ENCODE data around the gene DPP10. TPM values are rescaled to one million over a fixed set of nuclear protein-coding genes. Genes with fewer than 3 reads are reported as not detected.

The DPP10 gene
- total and polyA plus RNA-seq, 2 of the 13 experiments (the other 11 are each of a cell fraction or from before 2014, with no cell fraction given) = 0.95 to 1.7 TPM

- no peak overlapping the region for H3K27ac ChIP-seq (ENCODE audit: extremely low read length, insufficient read depth, low read length)
- H3K9ac ChIP-seq (ENCODE audit: insufficient read depth, low read depth, low read length) = no peak overlapping the region
- no peaks in the 10 kb centered on the region for H3K9me3 ChIP-seq (ENCODE audit: low read length)
- no peak overlapping the region for H3K4me3 ChIP-seq (replicated peaks in 1 of 3; ENCODE audit: insufficient read depth in 1 of 3, low read depth in 2 of 3, low read length in 3 of 3)
- CTCF ChIA-PET (ENCODE audit: low intra/inter-chr PET ratio, low total read pairs) = no interaction called here
- in situ Hi-C loops (cut with HindIII; ENCODE audit: extremely low pct_ligation_motif_present, low pct_unique_long_range_greater_than_20kb) = no loop called here
- H3K27me3 ChIP-seq (ENCODE audit: control insufficient read depth in 1 of 2, insufficient read depth in 2 of 2, low read length in 2 of 2) = no peaks in the 10 kb centered on the region
- WGBS (ENCODE audit: low lambda C conversion rate) = 26% methylated on average over 4 of the region's 4 CpGs
- POLR2A ChIA-PET = no interaction called here
- H2AFZ ChIP-seq (ENCODE audit: low read length) = no peak overlapping the region
- H3K79me2 ChIP-seq (ENCODE audit: insufficient read depth, low read length) = no peaks in the 10 kb centered on the region
- no TSS peak for BruUV-seq (replicated peaks)
- peak; percentile 69 for ATAC-seq
- no peak for FAIRE-seq
- H3K36me3 ChIP-seq (replicated peaks in 1 of 2; ENCODE audit: control insufficient read depth in 1 of 2, insufficient read depth in 2 of 2, low read length in 2 of 2) = no peaks in the 10 kb centered on the region
- no peak for DNase-seq (ENCODE audit: low spot score)
- TF ChIP-seq, protein P1, sequence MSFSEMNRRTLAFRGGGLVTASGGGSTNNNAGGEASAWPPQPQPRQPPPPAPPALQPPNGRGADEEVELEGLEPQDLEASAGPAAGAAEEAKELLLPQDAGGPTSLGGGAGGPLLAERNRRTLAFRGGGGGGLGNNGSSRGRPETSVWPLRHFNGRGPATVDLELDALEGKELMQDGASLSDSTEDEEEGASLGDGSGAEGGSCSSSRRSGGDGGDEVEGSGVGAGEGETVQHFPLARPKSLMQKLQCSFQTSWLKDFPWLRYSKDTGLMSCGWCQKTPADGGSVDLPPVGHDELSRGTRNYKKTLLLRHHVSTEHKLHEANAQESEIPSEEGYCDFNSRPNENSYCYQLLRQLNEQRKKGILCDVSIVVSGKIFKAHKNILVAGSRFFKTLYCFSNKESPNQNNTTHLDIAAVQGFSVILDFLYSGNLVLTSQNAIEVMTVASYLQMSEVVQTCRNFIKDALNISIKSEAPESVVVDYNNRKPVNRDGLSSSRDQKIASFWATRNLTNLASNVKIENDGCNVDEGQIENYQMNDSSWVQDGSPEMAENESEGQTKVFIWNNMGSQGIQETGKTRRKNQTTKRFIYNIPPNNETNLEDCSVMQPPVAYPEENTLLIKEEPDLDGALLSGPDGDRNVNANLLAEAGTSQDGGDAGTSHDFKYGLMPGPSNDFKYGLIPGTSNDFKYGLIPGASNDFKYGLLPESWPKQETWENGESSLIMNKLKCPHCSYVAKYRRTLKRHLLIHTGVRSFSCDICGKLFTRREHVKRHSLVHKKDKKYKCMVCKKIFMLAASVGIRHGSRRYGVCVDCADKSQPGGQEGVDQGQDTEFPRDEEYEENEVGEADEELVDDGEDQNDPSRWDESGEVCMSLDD (CRISPR knock-in tag; IDR thresholded peaks at IDR 0.05; ENCODE audit: borderline replicate concordance) = no peak
- TF ChIP-seq RFX3 (CRISPR knock-in tag; IDR thresholded peaks at IDR 0.05) (no peak), SMYD3 (CRISPR knock-in tag; IDR thresholded peaks at IDR 0.05) (no peak), ZNF773 (CRISPR knock-in tag; IDR thresholded peaks at IDR 0.05; ENCODE audit: borderline replicate concordance) (no peak), ZNF674 (CRISPR knock-in tag; IDR thresholded peaks at IDR 0.05; ENCODE audit: low read depth) (no peak), ZBTB21 (CRISPR knock-in tag; IDR thresholded peaks at IDR 0.05) (no peak), ZMYM3 (CRISPR knock-in tag; IDR thresholded peaks at IDR 0.05) (no peak), SETDB1 (CRISPR knock-in tag; IDR thresholded peaks at IDR 0.05; ENCODE audit: borderline replicate concordance) (no peak), SALL2 (CRISPR knock-in tag; IDR thresholded peaks at IDR 0.05) (no peak), ZNF589 (CRISPR knock-in tag; conservative IDR thresholded peaks at IDR 0.05) (no peak), FOXO4 (CRISPR knock-in tag; conservative IDR thresholded peaks at IDR 0.05) (no peak), MTA1 (CRISPR knock-in tag; IDR thresholded peaks at IDR 0.05; ENCODE audit: borderline replicate concordance) (no peak), RCOR2 (CRISPR knock-in tag; IDR thresholded peaks at IDR 0.05) (no peak), GMEB2 (CRISPR knock-in tag; IDR thresholded peaks at IDR 0.05; ENCODE audit: low read depth) (no peak)
- TF ChIP-seq, protein P2, sequence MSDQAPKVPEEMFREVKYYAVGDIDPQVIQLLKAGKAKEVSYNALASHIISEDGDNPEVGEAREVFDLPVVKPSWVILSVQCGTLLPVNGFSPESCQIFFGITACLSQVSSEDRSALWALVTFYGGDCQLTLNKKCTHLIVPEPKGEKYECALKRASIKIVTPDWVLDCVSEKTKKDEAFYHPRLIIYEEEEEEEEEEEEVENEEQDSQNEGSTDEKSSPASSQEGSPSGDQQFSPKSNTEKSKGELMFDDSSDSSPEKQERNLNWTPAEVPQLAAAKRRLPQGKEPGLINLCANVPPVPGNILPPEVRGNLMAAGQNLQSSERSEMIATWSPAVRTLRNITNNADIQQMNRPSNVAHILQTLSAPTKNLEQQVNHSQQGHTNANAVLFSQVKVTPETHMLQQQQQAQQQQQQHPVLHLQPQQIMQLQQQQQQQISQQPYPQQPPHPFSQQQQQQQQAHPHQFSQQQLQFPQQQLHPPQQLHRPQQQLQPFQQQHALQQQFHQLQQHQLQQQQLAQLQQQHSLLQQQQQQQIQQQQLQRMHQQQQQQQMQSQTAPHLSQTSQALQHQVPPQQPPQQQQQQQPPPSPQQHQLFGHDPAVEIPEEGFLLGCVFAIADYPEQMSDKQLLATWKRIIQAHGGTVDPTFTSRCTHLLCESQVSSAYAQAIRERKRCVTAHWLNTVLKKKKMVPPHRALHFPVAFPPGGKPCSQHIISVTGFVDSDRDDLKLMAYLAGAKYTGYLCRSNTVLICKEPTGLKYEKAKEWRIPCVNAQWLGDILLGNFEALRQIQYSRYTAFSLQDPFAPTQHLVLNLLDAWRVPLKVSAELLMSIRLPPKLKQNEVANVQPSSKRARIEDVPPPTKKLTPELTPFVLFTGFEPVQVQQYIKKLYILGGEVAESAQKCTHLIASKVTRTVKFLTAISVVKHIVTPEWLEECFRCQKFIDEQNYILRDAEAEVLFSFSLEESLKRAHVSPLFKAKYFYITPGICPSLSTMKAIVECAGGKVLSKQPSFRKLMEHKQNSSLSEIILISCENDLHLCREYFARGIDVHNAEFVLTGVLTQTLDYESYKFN (CRISPR knock-in tag; conservative IDR thresholded peaks at IDR 0.05) = no peak
- no peaks in the 10 kb centered on the region for H4K20me1 ChIP-seq (ENCODE audit: insufficient read depth, low read length)
- H3K4me2 ChIP-seq (ENCODE audit: low read depth, low read length) = no peak overlapping the region
- H3K4me1 ChIP-seq (ENCODE audit: insufficient read depth, low read length) = peaks cover 10% of the 10 kb centered on the region; the same call in 1 of the 2 replicates
- intact Hi-C loops (cut with micrococcal nuclease; ENCODE audit: unreplicated experiment) = no loop called here
Observed at GRCh38 chr2:114752425-114752824, 310.0 kb downstream of the DPP10 start.

Data from HepG2 (cell line).